ENCODE measurements around the gene MARK4.
"Not testable (repeated sequence)": the region's sequence is repeated elsewhere in the genome, so short reads cannot be mapped to it uniquely, and the experiment has no call there.

The MARK4 gene

DNA sequence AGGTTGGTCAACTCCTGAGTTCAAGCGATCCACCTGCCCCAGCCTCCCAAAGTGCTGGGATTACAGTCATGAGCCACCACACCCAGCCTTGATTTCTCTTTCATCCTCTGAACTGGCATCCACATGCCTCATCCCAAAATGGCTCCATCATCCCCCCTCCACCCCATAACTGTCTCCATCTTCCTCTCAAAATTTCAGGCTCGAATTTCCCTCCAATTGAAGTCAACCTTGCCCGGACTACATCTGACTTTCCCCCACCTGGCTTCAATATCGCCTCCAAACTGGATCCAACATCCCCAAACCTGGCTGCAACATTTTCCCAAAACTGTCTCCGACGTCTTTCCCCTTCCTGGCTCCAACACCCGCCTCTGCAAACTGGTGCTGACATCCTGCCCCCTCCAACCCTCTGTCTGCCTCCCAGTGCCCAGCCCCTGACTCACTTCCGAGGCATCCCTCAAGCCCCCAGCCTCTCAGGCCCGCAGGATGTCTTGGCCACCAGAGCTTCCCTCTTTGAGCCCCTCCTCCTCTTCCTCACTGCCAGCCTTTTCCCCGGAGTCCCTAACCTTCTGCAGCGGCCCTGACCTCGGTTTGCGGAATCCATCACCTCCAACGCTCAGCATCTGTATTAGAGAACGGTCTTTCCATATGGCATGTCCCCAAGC, 6.8 kb upstream of the MARK4 start:
- DNase-seq = no peak

DNA sequence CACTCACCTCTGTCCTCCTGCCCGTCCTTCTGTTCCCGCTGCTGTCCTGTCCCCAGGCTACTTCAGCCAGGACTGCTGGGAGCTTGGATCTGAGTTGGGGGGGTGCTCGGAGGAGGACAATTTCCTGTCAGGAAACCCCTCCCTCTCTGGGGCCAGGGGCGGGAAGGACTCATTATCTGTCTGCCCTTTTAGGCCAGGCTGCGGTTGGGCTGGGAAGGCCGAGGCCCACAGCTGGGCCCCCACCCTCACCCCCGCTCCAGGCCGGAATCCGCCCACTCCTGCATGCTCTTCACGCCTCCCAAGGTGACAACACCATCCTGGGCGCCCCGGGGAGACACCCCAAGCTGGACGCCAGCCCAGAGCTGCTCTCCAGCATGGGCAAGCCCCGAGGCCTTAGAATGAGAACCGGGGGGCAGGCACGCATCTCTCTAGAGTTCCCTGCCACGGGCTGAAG, 5.7 kb upstream of the MARK4 start, which contains the start of gene EXOC3L2:
Gene EXOC3L2 (minus strand): TSS at position 74 of the 454 bp plus-strand sequence. CDS start 6,362 bp downstream, outside the sequence.
- DNase-seq = no peak

DNA sequence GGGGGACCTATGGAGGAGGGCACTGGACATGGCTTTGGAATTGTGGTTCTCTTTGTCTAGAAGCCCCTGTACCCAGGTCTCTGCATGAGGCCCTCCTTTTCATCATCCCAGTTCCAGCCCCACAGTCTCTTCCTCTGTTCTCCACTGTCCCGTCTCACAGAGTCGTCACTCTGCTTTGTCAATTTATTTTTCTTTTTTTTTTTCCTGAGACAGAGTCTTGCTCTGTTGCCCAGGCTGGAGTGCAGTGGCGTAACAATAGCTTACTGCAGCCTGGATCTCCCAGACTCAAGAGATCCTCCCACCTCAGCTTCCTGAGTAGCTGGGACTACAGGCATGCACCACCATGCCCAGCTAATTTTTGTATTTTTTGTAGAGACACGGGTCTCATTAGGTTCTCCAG, 5.2 kb upstream of the MARK4 start:
- DNase-seq = no peak

DNA sequence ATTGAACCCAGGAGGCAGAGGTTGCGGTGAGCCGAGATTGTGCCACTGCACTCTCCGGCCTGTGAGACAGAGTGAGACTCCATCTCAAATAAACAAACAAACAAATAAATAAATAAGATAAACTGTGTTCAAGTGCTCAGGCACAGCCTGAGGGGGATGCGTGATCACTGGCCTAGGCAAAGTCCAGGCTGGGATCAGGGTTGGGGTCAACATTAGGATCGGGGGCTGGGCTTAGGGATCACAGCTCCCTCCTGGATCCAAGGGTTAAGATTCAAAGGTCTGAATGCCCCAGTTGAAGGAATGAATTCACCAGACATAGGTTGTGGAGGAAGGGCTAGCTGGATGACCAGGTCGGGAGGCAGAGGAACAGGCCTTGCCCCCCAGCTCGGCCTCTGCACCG, 3.9 kb upstream of the MARK4 start:
- no peak for DNase-seq

DNA sequence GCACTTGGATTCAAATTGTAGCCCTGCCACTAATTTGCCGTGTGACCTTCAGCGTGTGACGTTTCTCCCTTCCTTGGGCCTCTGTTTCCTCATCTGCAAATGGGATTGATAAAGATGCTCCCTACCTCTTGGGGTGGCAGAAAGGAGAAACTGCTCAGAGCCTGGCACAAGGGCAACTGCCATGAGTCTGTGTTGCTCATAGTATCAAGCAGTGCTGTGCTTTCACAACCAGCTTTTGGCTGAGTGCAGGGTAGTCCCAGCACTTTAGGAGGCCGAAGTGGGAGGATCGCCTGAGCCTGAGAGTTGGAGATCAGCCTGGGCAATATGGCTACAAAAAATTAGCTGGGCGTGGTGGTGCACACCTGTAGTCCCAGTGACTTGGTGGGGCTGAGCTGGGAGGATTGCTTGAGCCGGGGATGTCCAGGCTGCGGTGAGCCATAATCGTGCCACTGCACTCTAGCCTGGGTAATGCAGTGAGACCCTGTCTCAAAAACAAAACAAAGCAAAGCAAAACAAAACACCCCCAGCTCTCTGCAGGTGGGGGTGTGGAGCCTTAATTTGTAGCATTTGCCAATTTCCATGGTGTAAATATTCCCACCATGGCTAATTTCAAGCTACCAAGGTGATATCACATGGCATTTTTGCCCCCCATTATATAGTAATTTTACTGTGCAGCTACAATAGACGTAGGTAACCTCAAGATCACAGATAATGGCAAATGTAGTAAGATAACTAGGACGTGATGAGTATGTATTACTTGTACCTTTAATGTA, 1.6 kb upstream of the MARK4 start:
- peak; percentile 12 for DNase-seq

DNA sequence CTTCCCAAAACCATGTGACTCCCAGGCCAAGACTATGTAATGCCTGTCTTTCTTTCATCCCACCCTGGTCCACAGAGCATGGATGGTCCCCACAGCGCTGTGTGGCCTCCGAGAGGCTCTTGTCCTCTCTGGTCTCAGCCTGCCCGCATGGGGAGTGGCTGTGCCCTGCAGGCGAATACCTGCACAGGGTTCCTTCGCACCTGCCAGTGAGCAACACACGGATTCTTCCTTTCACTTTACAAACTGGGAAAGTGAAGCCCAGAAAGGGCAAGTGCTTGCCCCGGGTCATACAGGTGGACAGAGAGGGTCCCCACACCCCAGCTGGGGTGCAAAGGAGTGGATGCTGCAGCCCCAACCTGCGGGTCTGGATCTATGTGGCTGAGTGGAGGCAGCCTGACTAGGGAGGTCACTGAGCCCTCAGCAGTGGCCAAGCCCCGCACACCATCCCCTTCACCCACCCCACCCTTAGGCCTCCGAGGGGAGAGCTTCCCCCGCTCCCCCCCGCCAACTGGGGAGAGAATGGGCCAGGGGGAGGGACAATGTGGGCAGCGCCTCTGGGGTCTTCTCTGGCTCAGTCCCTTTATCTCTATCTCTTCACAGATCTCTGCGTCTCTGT, 747 bp upstream of the MARK4 start:
- DNase-seq = no peak

DNA sequence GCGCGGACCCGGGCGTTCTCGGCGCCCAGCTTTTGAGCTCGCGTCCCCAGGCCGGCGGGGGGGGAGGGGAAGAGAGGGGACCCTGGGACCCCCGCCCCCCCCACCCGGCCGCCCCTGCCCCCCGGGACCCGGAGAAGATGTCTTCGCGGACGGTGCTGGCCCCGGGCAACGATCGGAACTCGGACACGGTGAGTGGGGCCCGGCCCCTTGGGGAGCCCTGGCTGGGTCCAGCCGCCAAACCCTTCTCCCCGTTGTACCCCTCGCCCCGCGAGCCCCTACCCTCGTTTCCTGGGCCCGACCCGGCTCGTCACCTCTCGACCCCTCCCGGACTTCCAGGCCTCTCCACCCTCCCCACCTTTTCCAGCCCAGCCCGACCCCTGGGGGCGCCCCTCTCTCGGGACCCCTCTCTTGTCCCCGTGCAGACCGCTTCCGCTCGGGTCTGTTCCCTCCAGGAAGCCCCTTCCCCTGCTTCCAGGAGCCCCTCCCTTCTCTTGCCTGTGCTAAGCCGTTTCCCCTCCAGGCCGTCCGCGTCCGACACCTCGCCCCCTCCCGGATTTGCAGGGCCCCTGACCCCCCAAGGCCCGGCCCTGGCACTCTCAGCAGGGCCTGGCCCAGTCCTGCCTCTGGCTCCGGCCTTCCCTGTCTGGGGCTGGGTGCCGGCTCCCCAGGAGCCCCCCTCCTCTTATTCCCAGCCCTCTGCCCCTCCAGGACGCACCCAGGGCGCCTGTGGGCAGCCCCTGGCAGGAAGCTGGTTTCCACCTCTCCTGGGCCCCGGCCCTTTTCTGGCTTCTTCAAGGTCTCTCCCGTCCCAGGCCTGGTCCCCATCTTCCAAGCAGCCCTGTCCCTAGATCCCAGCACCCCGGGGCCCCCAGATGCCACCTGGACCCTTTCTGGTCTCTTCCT, 632 bp downstream of the MARK4 start:
- DNase-seq = peak; percentile 1

DNA sequence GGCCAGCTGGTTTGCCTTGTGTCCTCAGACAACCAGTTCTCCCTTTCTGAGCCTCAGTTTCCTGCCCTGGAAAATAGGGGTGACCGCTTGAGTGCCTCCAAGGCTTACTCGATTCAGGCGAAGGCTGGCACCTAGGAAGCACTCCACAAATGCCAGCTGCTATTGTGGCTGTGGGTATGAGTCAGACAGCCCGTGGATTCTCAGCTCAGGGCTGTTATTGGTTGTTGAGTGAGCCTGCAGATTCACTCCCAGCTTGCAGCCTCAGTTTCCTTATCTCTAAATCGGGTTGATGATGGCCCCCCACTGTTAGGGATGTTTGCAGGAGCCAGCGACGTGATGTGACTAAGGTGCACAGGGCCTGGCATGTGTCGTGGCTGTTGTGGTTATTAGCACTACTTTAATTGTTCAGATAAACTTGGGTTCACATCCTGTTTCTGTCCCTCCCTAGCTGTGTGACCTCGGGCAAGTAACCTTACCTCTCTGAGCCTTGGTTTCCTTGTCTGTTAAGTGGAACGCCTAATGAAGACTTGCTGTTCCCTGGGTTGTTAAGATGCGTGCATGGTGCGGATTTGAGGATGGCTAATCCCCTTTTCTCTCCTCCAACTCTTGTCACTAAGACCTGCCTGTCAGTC, 2.4 kb downstream of the MARK4 start:
- DNase-seq = peak; percentile 1

DNA sequence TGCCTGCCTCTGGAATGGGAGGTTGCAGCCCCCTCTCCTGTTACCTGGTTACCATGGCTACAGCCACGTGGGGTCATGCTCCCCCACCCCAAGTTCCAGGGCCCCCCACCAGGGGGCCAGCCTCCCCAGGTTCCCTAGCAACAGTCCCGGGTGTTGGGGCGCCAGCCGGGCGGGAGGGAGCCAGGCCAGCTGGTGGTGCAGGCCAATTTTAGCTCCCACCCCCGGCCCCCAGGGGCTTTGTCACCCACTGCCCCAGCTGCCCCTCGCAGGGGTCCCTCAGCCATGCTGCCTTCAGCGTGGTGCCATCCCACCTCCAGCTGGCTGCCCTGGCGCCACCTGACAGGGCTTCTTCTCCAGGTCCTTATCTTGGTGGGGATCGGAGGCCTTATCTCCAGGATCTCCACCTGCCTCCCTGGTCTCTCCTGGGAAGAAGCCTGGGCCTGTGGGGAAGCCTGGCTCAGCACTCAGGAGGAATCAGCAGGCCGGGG, 3.0 kb downstream of the MARK4 start:
- no peak for DNase-seq

DNA sequence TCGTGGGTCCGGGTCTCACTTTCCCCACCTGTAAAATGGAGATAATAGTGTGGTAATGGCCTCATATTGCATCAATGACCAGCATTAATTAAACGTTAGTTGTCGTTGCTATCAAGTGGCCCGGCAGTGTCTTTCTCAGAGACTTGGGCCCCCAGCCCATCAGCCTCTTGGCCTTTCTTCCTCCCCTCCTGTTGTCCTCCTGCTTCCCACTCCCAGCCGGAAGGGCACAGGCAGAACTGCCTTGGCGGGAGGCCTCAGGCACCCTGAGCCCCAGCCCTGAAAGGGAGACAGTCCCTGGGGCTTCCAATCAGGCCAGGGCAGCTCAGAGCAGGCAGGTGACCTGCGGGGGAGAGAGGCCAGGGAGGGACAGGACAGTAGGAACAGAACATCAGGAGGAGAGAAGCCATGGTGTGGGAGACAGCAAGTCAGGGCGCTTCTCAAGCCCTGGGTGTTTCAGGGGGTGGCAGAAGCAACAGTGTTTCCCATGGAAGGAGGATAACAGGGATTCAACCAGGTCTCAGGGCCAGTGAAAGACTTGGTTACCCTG, 4.6 kb downstream of the MARK4 start:
- DNase-seq = no peak

DNA sequence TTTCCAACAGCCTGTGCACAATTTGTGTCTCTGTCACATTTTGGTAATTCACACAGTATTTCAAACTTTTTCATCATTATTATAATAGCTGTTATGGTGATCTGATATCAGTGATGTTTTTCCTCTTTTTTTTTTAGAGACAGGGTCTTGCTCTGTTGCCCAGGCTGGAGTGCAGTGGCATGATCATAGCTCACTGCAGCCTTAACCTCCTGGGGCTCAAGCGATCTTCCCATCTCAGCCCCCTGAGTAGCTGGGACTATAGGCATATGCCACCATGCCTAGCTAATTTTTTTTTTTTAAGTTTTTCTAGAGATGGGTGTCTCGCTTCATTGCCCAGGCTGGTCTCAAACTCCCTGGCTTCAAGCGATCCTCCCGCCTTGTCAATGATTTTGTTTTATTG, 5.8 kb downstream of the MARK4 start:
- DNase-seq = no peak

DNA sequence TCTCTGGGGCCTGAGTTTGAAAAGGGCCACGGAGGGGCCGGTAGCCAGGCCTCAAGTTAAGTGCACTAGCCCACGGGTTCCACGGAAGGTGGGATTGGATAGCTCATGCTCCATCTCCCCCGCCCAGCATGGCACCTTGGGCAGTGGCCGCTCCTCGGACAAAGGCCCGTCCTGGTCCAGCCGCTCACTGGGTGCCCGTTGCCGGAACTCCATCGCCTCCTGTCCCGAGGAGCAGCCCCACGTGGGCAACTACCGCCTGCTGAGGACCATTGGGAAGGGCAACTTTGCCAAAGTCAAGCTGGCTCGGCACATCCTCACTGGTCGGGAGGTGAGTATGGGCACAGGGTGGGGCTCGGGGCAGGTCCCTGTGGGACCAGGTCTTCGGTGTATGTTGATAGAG, 7.8 kb downstream of the MARK4 start:
- no peak for DNase-seq

DNA sequence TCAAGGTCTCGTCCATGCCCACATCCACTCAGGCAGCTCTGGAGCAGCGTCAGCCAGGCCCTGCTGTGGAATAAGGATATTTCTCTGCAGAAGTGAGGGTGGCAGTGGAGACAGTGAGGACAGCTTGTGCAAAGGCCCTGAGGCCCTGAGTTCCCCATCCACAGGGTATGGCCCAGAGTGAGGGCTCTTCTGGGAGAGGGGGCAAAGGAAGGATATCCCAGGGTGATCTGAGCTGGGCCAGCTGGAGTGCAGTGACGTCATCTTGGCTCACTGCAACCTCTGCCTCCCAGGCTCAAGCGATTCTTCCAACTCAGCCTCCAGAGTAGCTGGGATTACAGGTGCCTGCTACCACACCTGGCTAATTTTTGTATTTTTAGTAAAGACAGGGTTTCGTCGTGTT, 11.5 kb downstream of the MARK4 start:
- no peak for DNase-seq

DNA sequence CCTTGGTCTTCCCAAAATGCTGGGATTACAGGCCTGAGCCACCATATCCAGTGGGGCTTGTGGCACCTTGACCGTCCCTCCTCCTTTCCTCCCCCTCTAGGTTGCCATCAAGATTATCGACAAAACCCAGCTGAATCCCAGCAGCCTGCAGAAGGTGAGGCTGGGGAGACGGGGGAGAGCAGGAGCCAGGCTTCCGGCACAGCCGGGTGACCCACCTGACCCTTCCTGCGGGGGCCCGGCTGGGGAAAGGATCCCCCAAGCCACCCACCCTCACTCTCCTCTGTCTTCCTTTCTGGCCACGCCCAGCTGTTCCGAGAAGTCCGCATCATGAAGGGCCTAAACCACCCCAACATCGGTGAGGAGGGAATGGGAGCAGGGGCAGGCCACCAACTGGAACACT, 11.9 kb downstream of the MARK4 start:
- DNase-seq = no peak

DNA sequence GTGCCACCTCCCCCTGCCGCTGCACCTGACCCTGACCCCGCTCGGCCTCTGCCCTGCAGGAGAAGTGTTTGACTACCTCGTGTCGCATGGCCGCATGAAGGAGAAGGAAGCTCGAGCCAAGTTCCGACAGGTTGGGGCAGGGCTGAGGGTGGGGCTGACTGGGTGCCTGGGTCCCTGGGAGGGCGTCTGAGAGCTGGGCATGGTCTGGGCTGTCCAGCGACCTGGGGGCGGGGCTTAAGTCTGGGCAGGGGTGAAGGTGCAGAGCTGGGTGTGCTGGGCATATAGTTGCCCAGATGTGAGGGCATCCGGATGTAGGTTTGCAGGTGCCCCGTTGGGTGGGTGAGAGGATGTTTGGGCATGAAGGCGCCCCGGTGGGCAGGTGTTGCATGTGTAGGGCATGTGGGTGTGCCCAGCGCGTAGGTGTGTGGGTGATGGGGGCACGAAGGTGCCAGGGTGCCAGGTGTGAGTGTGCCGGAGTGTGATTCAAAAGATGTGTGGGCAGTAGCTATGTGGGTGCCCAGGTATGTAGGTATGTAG, 13.8 kb downstream of the MARK4 start:
- no peak for DNase-seq

DNA sequence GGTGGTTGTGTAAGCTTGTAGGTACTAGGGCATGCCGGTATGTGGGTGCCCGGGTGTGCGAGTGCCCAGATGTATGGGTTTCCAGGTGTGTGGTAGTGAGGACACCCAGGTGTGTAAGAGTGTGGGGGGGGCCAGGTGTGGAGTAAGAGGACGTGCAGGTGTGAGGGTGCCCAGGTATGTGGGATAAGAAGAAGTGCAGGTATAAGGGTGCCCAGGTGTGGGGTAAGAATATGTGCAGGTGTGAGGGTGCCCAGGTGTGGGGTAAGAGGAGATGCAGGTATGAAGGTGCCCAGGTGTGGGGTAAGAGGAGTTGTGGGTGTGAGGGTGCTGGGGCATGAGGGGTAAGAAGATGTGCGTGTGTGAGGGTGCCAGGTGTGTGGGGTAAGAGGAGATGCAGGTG, 14.3 kb downstream of the MARK4 start:
- no peak for DNase-seq

DNA sequence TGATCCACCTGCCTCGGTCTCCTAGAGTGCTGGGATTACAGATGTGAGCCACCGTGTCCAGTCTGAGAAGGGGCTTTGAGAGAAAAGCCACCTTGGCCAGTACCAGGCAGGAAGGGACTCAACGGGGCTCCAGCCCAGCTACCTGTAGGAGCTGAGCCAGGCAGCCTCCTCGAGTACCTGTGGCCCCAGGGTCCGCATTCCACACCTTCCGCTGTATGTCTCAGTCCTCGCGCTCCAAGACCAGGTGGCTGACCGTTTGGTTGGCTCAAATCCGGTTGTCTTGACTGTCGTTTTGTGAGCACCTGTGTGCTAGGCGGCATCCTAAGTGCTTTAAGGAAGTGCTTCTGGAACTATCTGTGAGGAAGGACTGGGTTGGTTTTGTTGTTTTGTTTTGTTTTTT, 16.2 kb downstream of the MARK4 start:
- no peak for DNase-seq

DNA sequence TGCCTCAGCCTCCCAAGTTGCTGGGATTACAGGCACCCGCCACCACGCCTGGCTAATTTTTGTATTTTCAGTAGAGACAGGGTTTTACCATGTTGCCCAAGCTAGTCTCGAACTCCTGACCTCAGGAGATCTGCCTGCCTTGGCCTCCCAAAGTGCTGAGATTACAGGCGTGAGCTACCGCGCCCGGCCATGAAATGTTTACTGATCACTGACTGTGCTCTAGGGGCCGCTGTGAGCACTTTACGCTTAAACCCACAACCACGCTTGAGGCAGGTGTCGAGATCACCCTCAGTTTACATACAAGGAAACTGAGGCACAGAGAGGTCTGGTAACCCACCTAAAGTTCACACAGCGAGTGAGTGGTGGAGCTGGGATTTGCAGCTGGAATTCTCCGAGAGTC, 18.9 kb downstream of the MARK4 start:
- not testable (repeated sequence) for DNase-seq

DNA sequence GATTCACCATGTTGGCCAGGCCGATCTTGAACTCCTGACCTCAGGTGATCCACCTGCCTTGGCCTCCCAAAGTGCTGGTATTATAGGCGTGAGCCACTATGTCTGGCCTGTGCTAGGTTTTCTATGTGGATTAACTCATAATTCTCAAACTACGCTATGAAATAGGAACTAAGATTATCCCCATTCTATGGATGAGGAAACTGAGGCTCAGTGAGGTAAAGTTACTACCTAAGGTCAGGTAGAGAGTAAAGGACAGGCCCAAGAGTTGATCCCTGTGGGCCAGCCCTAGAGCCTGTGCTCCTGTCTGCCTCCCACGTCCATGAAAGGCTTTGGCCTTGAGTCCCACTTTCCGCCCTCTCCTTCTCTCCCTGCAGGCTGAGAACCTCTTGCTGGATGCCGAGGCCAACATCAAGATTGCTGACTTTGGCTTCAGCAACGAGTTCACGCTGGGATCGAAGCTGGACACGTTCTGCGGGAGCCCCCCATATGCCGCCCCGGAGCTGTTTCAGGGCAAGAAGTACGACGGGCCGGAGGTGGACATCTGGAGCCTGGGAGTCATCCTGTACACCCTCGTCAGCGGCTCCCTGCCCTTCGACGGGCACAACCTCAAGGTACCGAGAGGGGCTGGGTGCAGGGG, 20.1 kb downstream of the MARK4 start:
- no peak for DNase-seq

DNA sequence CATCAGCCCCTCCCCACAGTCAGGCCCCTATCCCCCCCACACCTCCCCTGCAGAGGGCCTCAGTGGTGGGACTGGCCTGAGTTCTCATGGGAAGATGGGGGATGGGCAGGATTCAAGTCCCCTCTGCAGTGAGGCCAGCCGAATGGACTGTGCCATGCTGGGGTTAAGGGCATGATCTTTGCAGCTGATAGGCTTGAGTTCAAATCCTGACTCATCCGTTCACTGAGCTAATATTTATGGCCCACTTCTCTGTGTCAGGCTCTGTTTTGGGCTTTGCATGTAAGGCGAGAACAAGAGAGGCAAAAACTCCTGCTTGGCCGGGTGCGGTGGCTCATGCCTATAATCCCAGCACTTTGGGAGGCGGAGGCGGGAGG, 20.7 kb downstream of the MARK4 start:
- no peak for DNase-seq

DNA sequence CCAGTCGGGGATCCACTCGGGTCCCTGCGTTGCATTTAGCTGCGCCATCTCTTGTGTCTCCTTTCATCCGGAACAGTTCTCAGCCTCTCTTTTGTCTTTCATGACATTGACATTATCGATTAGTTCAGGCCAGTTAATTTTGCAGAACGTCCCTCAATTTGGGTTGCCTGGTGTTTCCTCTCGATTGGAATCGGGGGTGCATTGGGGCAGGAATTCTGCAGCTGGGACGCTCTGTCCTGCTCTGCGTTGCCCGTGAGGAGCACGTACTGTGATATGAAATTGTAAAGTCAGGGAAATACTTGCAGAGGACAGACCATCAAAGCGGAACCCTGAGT, 22.4 kb downstream of the MARK4 start:
- no peak for DNase-seq
